ENCODE measurements around the gene HCFC1R1.
"Not testable (repeated sequence)": the region's sequence is repeated elsewhere in the genome, so short reads cannot be mapped to it uniquely, and the experiment has no call there.

HCFC1R1 gene

GRCh38 chr16:3023669-3024478 is at the start of gene HCFC1R1, which contains the start of gene THOC6:
Gene HCFC1R1 (minus strand): TSS chr16:3023942. CDS start chr16:3023941, 1 bp downstream.
Gene THOC6 (plus strand): TSS chr16:3024035. CDS start chr16:3024327, 292 bp downstream.
- peak; percentile 94 for DNase-seq

DNA sequence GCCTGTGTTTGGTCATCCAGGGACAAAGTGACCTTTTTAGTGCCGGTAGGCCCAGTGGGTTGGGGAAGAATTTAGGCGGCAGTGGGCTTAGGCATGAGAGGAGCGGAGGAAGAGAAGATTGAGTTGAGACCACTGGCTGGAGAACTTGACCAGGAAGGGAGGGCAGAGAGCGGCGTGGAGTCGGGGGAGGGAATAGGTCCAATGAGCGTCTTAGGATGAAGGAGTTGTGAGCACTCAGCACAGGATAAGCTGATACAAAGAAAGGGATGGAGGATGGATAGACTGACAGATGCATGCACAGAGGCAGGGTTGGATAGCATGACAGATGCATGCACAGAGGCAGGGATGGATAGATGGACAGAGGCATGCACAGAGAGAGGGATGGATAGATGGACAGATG is 49.7 kb upstream of the HCFC1R1 start:
- no peak for DNase-seq

GRCh38 chr16:3072576-3073263 is 49.0 kb upstream of the HCFC1R1 start:
- not testable (repeated sequence) for DNase-seq

DNA sequence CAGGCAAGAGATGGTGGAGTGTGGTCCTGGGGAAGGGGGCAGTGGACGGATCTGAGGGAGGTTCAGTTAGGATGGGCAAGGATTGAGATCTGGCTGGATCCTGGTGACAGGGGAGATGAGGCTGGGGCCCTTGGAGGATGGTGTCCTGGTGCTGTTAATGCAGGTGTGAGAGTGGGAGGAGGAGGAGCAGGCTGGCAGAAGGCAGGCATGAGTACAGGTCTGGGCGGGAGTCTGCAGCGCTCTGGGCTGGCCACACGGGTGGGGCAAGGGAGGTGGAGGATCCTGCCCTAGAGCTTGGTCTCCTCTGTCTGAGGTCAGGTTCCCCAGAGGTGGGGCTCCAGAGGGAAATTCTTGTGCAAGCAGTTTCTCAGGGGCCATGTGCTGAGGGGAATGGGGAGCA is 48.4 kb upstream of the HCFC1R1 start:
- DNase-seq = not testable (repeated sequence)

GRCh38 chr16:3071655-3072054 is 47.9 kb upstream of the HCFC1R1 start:
- no peak for DNase-seq

GRCh38 chr16:3070608-3071111 is 46.9 kb upstream of the HCFC1R1 start:
- DNase-seq = no peak

DNA sequence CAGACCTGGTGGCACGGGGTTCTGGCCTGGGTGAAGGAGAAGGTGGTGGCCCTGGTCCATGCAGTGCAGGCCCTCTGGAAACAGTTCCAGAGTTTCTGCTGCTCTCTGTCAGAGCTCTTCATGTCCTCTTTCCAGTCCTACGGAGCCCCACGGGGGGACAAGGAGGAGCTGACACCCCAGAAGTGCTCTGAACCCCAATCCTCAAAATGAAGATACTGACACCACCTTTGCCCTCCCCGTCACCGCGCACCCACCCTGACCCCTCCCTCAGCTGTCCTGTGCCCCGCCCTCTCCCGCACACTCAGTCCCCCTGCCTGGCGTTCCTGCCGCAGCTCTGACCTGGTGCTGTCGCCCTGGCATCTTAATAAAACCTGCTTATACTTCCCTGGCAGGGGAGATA is 45.4 kb upstream of the HCFC1R1 start:
- not testable (repeated sequence) for DNase-seq

- no peak for DNase-seq
Observed at GRCh38 chr16:3068487-3068886, 44.7 kb upstream of the HCFC1R1 start.

- DNase-seq = no peak
Observed at GRCh38 chr16:3066440-3066748, 42.7 kb upstream of the HCFC1R1 start.

DNA sequence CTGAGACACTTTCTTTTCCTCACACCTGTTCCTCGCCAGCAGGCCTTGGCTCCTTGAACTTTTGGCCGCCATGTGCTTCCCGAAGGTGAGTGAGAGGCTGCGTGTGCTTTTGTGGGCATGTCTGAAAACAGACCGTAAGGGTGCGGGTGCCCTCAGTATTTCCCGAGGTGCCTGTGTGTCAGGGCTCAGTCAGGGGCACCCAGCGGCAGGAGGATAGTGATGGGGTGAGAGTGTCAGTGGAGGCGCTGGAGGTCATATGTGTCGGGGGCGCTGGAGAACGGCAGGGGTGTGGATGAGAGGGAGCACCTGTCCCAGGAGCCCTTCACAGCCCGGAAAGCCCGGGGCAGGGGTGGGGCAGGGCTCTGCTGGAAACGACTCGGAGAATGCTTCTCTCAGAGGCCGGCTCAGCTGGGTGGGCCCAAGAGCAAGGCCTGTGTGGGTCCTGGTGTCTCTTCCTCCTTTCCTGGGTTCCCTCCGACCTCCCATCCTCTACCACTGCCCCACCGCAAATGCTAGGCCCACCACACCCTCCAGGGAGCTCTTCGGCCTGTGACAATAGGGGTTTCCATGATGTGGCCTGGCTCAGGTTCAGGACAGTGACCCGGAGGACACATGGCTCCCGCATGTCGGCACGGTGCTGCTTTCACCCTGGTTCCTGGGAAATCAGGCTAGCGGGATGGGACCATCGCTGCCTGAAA is 42.1 kb upstream of the HCFC1R1 start:
- no peak for DNase-seq

GRCh38 chr16:3065069-3065741 is 41.5 kb upstream of the HCFC1R1 start, which contains the start of gene IL32:
Gene IL32 (plus strand): TSS chr16:3065640. CDS start chr16:3065812, 172 bp downstream.
- peak; percentile 68 for DNase-seq

GRCh38 chr16:3063625-3064386 is 40.1 kb upstream of the HCFC1R1 start:
- no peak for DNase-seq

GRCh38 chr16:3062553-3062952 is 38.8 kb upstream of the HCFC1R1 start:
- DNase-seq = no peak

GRCh38 chr16:3060339-3061127 is 36.8 kb upstream of the HCFC1R1 start:
- DNase-seq = no peak

GRCh38 chr16:3059723-3060242 is 36.0 kb upstream of the HCFC1R1 start:
- DNase-seq = no peak

- peak; percentile 92 for DNase-seq
Observed at GRCh38 chr16:3059041-3059722, 35.4 kb upstream of the HCFC1R1 start.

GRCh38 chr16:3058139-3059030 is 34.6 kb upstream of the HCFC1R1 start:
- peak; percentile 60 for DNase-seq

DNA sequence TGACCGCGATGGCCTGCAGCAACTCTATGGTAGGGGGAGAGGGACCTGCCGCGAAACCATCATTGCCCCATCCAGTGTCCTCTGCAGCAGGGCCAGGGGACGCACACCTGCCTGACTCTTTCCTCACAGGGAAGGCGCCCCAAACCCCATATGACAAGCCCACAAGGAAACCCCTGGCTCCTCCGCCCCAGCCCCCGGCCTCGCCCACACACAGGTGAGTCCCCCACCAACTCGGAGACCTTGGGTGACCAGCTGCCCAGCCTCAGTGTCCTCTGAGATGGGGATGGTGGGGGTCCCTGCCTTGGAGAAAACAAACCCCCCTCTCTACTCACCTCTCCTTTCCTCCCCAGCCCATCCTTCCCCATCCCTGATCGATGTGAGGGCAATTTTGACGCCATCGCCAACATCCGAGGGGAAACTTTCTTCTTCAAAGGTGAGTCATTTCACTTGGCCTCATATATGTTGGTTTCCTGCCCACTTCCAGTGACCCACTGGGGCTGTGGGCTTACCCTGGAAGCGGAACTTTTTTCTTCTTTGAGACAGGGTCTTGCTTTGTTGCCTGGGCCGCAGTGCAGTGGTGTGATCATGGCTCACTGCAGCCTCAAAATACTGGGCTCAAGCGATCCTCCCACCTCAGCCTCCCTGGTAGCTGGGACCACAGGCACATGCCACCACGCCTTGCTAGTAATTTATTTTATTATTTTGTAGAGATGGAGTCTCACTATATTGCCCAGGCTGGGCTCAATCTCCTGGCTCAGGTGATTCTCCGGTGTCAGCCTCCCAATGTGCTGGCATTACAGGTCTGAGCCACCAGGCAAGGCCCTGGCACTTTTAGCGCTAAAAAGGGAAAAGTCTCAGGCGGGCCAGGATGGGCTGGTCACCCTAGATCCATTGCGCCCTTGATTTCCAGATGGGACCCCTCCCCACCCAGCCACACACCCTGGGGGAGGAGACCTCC is 33.7 kb upstream of the HCFC1R1 start:
- no peak for DNase-seq

Data from activated T-cell treated with anti-CD3 and anti-CD28 coated beads, Interleukin-2, amount 50 U/mL, for 1 hour (primary cell).